Lower lobe of right lung (tissue), 2 donors: ENCODE results near the gene CTBP1. TPM values are rescaled to one million over a fixed set of nuclear protein-coding genes. Genes with fewer than 3 reads are reported as not detected.

Source experiments
- ATAC-seq, 2 donors: fragments of 200-7000 bp; cut with Tn5 transposase; one replicate each; pipeline ENCODE4 v1.9.1; 2020 to 2022; ENCODE audit warnings: mild to moderate bottlenecking in 2 of 2, moderate library complexity in 2 of 2
- DNase-seq: peaks from one replicate; pipeline ENCODE4 v3.0.0-alpha.2; 2020
- H3K27ac ChIP-seq: fragments of 200-600 bp; one replicate; pipeline ENCODE4 v1.8.0; 2022
- H3K27me3 ChIP-seq: fragments of 200-600 bp; one replicate; pipeline ENCODE4 v1.8.0; 2022; ENCODE audit warnings: low read depth
- H3K36me3 ChIP-seq: fragments of 200-600 bp; one replicate; pipeline ENCODE4 v1.8.0; 2022; ENCODE audit warnings: mild to moderate bottlenecking
- H3K4me1 ChIP-seq: fragments of 200-600 bp; one replicate; pipeline ENCODE4 v1.8.0; 2022
- H3K4me3 ChIP-seq: fragments of 200-600 bp; one replicate; pipeline ENCODE4 v1.8.0; 2022; ENCODE audit warnings: mild to moderate bottlenecking
- H3K9me3 ChIP-seq: fragments of 200-600 bp; one replicate; pipeline ENCODE4 v1.8.0; 2022
- intact Hi-C: fragments of 100-400 bp; cut with DNase I; formaldehyde crosslinking; loops from one replicate; pipeline ENCODE4 v1.11.0; 2022
- total RNA-seq: library from RNA; stranded (reverse); fragmentation: NEBNext Ultra II Directional; extraction: Animal tissue kit (Norgen Biotek cat#: 25700); gene quantifications from one replicate; pipeline ENCODE4 v1.2.1, GENCODE V29; 2021
- TF ChIP-seq, protein P1 (sequence below): fragments of 200-600 bp; IDR thresholded peaks from one replicate; pipeline ENCODE4 v1.8.0; 2022; ENCODE audit warnings: antibody characterized with exemption, mild to moderate bottlenecking
- donor health status: DM: no; HTN: yes; CAD: no; lungs with severe emphysema.

CTBP1 gene
- total RNA-seq, 1 donor from 2014 or later, result 165 TPM

DNA sequence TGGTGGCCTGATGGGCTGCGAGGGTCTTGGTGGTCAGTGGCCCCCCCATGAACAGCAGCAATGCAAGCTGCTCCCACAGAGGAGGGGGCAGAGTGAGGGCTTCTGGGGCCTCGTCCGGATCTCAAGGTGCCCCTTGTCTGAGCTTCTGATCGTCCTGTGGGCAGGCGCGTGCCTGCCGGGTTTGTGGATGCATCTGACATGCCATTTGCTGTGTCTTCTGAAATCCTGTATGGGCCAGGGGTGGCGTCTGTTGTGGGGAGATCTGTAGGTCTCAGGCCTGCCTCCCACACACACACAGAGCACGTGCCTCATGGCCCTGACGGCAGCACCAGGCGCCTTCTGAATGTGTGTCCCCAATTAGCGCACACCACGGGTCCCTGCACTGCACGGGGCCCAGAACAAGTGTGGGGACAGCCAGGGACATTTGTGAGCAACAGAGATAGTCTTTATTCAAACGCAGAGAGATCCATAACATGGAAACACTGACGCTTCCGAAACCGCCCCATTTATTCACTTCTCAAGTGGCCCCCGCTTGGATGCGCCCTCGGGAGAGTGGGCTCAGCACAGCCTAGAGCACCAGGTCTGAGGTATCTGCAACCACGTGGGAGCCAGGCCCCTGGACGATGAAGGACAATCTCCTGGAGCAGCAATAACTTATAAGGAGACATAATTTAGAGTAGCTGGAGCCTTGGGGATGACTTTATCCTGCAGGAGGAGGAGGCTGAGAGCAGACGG, 82.3 kb downstream of the CTBP1 start:
- DNase-seq, result no peak
- Histone ChIP-seq H3K4me1 (peaks cover 28% of the 10 kb centered on the region), H3K9me3 (no peaks in the 10 kb centered on the region), H3K27me3 (peaks cover 24% of the 10 kb centered on the region), H3K27ac (peak overlapping the region; percentile 57), H3K36me3 (peaks cover 6% of the 10 kb centered on the region), H3K4me3 (peak overlapping the region; percentile 63)
- TF ChIP-seq, protein P1, sequence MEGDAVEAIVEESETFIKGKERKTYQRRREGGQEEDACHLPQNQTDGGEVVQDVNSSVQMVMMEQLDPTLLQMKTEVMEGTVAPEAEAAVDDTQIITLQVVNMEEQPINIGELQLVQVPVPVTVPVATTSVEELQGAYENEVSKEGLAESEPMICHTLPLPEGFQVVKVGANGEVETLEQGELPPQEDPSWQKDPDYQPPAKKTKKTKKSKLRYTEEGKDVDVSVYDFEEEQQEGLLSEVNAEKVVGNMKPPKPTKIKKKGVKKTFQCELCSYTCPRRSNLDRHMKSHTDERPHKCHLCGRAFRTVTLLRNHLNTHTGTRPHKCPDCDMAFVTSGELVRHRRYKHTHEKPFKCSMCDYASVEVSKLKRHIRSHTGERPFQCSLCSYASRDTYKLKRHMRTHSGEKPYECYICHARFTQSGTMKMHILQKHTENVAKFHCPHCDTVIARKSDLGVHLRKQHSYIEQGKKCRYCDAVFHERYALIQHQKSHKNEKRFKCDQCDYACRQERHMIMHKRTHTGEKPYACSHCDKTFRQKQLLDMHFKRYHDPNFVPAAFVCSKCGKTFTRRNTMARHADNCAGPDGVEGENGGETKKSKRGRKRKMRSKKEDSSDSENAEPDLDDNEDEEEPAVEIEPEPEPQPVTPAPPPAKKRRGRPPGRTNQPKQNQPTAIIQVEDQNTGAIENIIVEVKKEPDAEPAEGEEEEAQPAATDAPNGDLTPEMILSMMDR, result no peak
- intact Hi-C loops, result no loop called here
- ATAC-seq, result no peak

DNA sequence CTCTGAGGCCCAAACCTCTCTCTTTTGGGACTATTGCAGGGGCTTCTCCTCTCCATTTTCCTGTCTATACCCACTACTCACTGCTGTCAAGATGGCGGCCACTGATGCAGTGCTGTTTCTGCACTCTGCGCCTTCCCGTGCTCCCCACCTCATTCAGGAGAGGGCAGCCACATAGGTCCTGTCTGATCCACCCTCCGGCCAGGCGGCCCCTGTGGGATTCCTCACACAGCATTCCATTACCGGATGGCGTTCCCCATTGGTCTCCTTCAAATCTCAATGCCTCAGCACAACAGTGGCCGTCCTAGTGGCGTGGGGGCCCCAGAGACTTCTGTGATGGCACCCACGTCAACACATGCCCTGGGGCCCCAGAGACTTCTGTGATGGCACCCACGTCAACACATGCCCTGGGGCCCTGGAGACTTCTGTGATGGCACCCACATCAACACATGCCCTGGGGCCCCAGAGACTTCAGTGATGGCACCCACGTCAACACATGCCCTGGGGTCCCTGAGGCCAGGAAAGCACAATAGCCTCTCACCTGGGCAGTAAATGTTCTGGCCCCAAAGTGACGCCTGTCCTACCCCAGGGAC, 83.9 kb downstream of the CTBP1 start:
- H3K27me3 ChIP-seq, result peaks cover 8% of the 10 kb centered on the region
- H3K4me3 ChIP-seq, result no peak overlapping the region
- DNase-seq (no peak), ATAC-seq (no peak)
- intact Hi-C loops, result no loop called here
- H3K4me1 ChIP-seq, result peaks cover 15% of the 10 kb centered on the region
- H3K27ac ChIP-seq, result no peak overlapping the region
- TF ChIP-seq, protein P1, result no peak
- peaks cover 4% of the 10 kb centered on the region for H3K36me3 ChIP-seq
- H3K9me3 ChIP-seq, result no peaks in the 10 kb centered on the region

DNA sequence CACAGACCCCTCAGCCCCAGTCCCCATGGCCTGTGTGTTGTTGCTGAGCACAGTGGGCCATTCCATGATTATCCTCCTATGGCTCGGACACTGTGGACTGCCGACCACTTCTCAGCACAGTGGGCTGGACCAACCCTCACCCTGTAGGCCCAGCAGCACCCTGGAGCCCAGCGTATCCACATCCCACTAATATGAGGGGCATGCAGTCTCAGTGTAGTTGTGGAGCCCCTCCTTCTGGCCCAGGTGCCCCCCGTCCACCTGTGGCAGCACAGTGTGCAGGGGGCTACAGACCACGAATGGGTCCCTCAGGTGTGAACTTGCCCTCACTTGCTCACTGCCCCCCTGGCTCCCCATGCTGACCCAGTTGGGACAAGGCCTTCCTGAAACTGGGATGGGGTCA, 84.5 kb downstream of the CTBP1 start:
- Histone ChIP-seq H3K36me3 (no peaks in the 10 kb centered on the region), H3K27ac (no peak overlapping the region), H3K27me3 (peaks cover 2% of the 10 kb centered on the region), H3K4me1 (peaks cover 15% of the 10 kb centered on the region), H3K4me3 (no peak overlapping the region), H3K9me3 (no peaks in the 10 kb centered on the region)
- TF ChIP-seq, protein P1, result no peak
- intact Hi-C loops, result no loop called here
- ATAC-seq (no peak), DNase-seq (no peak)

DNA sequence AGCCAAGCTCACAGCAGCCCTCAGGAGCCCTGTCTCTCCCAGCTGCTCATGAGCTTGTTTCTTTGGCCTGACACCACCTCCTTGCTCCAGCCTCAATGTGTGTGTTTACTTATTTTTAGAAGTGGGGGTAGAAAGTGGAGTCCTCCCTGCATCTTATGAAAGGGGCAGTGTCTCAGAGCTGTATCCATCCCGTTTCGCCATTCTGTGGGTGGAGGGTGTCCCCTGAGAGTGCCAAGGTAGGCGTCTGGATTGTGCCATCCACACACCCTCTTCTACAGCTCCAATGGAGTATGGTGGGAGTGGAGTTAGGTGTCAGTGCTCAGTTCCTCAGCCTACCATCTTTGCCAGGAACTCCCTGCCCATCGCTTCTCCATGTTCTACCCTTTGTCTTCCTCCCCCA, 84.9 kb downstream of the CTBP1 start:
- DNase-seq (no peak), ATAC-seq (no peak)
- intact Hi-C loops, result no loop called here
- H3K27me3 ChIP-seq, result no peaks in the 10 kb centered on the region
- H3K27ac ChIP-seq, result no peak overlapping the region
- peaks cover 15% of the 10 kb centered on the region for H3K4me1 ChIP-seq
- H3K36me3 ChIP-seq, result no peaks in the 10 kb centered on the region
- TF ChIP-seq, protein P1, result no peak
- H3K9me3 ChIP-seq, result no peaks in the 10 kb centered on the region
- no peak overlapping the region for H3K4me3 ChIP-seq

Other genes with a start within 250 kb of the CTBP1 start
- 23.4 TPM for gene FGFRL1, start 237.5 kb downstream of the CTBP1 start, total RNA-seq
- gene RNF212, start 135.6 kb downstream of the CTBP1 start, total RNA-seq, result 6.8 TPM
- gene SPON2, start 76.5 kb downstream of the CTBP1 start, total RNA-seq, result 32.0 TPM
- gene MAEA, start 40.8 kb upstream of the CTBP1 start, total RNA-seq, result 65.8 TPM
- gene UVSSA, start 98.1 kb upstream of the CTBP1 start, total RNA-seq, result 27.9 TPM
- not detected for gene NKX1-1, start 157.3 kb upstream of the CTBP1 start, total RNA-seq